ENCODE data around the gene SPAG9.

GRCh38 chr17:50947782-50948543 lies 172.7 kb downstream of the SPAG9 start:
- TF ChIP-seq, protein P1, sequence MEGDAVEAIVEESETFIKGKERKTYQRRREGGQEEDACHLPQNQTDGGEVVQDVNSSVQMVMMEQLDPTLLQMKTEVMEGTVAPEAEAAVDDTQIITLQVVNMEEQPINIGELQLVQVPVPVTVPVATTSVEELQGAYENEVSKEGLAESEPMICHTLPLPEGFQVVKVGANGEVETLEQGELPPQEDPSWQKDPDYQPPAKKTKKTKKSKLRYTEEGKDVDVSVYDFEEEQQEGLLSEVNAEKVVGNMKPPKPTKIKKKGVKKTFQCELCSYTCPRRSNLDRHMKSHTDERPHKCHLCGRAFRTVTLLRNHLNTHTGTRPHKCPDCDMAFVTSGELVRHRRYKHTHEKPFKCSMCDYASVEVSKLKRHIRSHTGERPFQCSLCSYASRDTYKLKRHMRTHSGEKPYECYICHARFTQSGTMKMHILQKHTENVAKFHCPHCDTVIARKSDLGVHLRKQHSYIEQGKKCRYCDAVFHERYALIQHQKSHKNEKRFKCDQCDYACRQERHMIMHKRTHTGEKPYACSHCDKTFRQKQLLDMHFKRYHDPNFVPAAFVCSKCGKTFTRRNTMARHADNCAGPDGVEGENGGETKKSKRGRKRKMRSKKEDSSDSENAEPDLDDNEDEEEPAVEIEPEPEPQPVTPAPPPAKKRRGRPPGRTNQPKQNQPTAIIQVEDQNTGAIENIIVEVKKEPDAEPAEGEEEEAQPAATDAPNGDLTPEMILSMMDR (IDR thresholded peaks at IDR 0.05) = no peak
- TF ChIP-seq POLR2AphosphoS5 (IDR thresholded peaks at IDR 0.05) (no peak), POLR2A (IDR thresholded peaks at IDR 0.05; ENCODE audit: low read depth) (no peak)
